Left ventricle myocardium inferior (tissue), 1 donor: ENCODE data around the gene MIGA2. TPM values are rescaled to one million over a fixed set of nuclear protein-coding genes. Genes with fewer than 3 reads are reported as not detected.

ENCODE experiments used
- DNase-seq: peaks from one replicate; pipeline ENCODE4 v3.0.0-alpha.2; 2020
- H3K27ac ChIP-seq: fragments of 200-600 bp; replicated peaks from 2 replicates; pipeline ENCODE4 v1.8.0; 2021
- H3K27me3 ChIP-seq: fragments of 200-600 bp; 2 replicates; pipeline ENCODE4 v1.8.0; 2021; ENCODE audit warnings: low read depth
- H3K36me3 ChIP-seq: fragments of 200-600 bp; 2 replicates; pipeline ENCODE4 v1.8.0; 2021
- H3K4me1 ChIP-seq: fragments of 200-600 bp; 2 replicates; pipeline ENCODE4 v1.8.0; 2021
- H3K4me3 ChIP-seq: fragments of 200-600 bp; 2 replicates; pipeline ENCODE4 v1.8.0; 2021; ENCODE audit warnings: mild to moderate bottlenecking, moderate library complexity
- H3K9me3 ChIP-seq: fragments of 200-600 bp; replicated peaks from 2 replicates; pipeline ENCODE4 v1.8.0; 2021
- CTCF ChIP-seq: fragments of 200-600 bp; IDR thresholded peaks from 2 replicates; pipeline ENCODE4 v1.8.0; 2021; ENCODE audit warnings: antibody characterized with exemption, mild to moderate bottlenecking, borderline replicate concordance
- intact Hi-C: fragments of 100-400 bp; cut with micrococcal nuclease; formaldehyde crosslinking; loops from one replicate; pipeline ENCODE4 v1.11.0; 2022
- total RNA-seq: library from RNA; stranded (reverse); fragmentation: NEBNext Ultra II Directional; extraction: Animal tissue kit (Norgen Biotek cat#: 25700); gene quantifications from one replicate; pipeline ENCODE4 v1.2.1, GENCODE V29; 2021
- donor health status: DM: no; HTN: yes; CAD: no; lungs with severe emphysema.

Gene MIGA2
- total RNA-seq, 1 donor from 2014 or later = 35.6 TPM

GRCh38 chr9:129054163-129054851 lies 17.9 kb downstream of the MIGA2 start:
- Histone ChIP-seq H3K36me3 (peaks cover 85% of the 10 kb centered on the region), H3K4me1 (peaks cover 12% of the 10 kb centered on the region), H3K27ac (no peak overlapping the region), H3K27me3 (no peaks in the 10 kb centered on the region), H3K9me3 (no peaks in the 10 kb centered on the region), H3K4me3 (no peak overlapping the region)
- no peak for TF ChIP-seq CTCF
- intact Hi-C loops = no loop called here
- DNase-seq = no peak

DNA sequence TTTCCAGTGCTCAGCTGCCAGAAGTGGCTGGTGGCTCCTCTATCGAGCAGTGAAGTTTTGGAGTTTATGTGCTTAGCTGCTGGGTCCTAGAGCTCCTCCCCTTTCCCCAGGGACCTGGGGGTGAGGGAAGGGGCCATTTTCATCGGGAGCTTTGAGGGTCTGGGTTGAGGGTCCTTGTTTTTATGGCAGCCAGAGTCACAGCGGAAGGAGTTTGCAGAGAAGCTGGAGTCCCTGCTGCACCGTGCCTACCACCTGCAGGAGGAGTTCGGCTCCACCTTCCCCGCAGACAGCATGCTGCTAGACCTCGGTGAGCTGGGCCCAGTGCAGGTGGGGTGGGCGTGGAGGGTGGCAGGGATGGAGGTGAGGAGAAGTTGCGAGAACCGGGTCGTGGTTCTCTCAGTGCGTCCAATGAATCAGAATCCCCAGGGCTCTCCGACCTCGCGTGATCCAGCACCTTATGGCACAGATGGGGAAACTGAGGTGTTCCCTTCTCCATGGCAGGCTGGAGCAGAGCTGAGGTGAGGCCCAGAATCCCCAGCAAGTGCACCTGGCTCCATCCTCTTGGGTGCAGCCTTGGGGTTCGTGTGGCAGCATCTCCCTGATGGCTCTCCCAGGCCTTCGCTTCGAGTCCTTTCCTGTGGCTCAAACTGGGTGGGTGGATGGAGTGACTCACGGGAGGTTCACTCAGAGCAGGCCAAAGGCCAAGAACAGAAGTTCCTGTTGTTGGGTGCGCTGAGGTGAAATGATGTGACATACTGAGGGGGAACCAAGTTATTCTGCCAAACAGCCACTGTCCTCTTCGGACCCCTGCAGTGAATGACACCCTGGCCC lies 22.8 kb downstream of the MIGA2 start:
- Histone ChIP-seq H3K36me3 (peaks cover 91% of the 10 kb centered on the region), H3K4me3 (no peak overlapping the region), H3K27me3 (no peaks in the 10 kb centered on the region), H3K9me3 (no peaks in the 10 kb centered on the region), H3K4me1 (no peaks in the 10 kb centered on the region), H3K27ac (no peak overlapping the region)
- no peak for TF ChIP-seq CTCF
- no peak for DNase-seq
- intact Hi-C loops = no loop called here

DNA sequence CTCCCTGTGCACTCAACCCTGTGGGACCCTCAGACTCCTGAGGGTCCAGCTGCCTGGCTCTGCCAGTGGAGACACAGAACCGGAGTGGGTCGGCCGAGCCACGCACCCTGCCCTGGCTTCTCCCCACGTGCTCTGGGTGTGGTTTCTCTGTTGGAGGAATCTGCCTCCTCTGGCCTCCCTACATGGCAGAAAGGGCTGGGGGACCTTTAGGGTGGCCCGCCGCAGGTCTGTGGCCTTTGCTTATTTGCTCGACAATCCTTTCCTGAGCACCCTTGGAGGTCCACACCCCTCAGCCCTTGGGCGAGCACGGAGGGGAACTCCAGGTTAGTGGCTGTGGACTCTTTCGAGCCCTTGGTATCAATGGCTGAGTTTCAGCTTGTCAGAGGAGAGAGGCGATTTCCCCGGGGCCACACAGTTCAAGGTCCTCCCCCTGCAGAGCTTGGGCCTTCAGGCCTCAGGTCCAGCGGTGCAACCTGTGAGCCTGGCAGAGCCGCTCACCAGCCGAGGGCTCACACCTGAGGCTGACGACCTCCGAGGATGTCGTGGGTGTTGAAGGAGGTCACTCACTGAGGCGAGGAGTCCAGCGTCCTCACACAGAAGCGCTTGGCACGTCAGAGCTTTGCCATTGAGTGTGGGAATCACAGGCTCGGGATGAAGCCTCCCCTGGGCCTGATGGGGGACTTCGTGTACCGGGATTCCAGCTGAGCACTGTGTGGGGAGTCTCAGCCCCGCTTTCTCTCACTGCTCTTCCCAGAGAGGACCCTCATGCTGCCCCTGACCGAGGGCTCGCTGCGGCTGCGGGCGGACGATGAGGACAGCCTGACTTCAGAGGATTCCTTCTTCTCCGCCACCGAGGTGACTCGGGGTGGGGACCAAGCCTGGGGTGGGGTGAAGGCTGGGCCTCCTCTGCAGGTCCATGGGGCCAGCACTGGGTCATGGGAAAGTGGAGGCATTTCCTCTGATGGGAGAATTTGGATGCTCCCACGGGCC lies 23.7 kb downstream of the MIGA2 start:
- Histone ChIP-seq H3K9me3 (no peaks in the 10 kb centered on the region), H3K36me3 (peaks cover 90% of the 10 kb centered on the region), H3K27ac (no peak overlapping the region), H3K27me3 (no peaks in the 10 kb centered on the region), H3K4me1 (no peaks in the 10 kb centered on the region), H3K4me3 (no peak overlapping the region)
- intact Hi-C loops = no loop called here
- no peak for TF ChIP-seq CTCF
- no peak for DNase-seq

GRCh38 chr9:129060991-129061390 lies 24.6 kb downstream of the MIGA2 start:
- no peak for TF ChIP-seq CTCF
- Histone ChIP-seq H3K9me3 (no peaks in the 10 kb centered on the region), H3K4me1 (no peaks in the 10 kb centered on the region), H3K27me3 (no peaks in the 10 kb centered on the region), H3K27ac (no peak overlapping the region), H3K4me3 (no peak overlapping the region), H3K36me3 (peaks cover 90% of the 10 kb centered on the region)
- intact Hi-C loops = no loop called here
- no peak for DNase-seq

DNA sequence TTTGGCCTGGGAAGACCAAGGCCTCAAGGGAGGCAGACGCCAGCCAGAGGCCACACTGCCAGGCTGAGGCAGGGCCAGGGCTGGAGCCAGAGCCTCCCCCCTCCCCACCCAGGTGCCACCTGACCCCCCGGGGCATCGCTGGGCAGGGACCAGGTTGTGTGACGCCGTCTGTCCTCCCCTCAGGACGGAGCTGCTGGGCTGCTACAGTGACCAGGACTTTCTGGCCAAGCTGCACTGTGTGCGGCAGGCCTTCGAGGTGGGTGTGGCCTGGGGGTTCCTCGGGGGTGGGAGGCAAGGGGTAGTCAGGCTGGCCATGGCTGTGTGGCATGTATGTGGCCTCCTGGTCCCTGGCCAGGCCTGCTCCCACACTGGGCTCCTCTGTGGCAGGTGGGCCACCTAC lies 26.6 kb downstream of the MIGA2 start:
- DNase-seq = no peak
- H3K36me3 ChIP-seq = peaks cover 86% of the 10 kb centered on the region
- intact Hi-C loops = no loop called here

More for the DNA sequence above, 26.6 kb downstream of the MIGA2 start:
- TF ChIP-seq CTCF = no peak
- Histone ChIP-seq H3K9me3 (no peaks in the 10 kb centered on the region), H3K4me1 (no peaks in the 10 kb centered on the region), H3K4me3 (no peak overlapping the region), H3K27ac (no peak overlapping the region), H3K27me3 (no peaks in the 10 kb centered on the region)
